HPDE6-E6E7 (cell line): ENCODE measurements around the gene TAS2R20.
"Not testable (repeated sequence)": the region's sequence is repeated elsewhere in the genome, so short reads cannot be mapped to it uniquely, and the experiment has no call there.

Experiments used
- DNase-seq: peaks from one replicate; pipeline ENCODE4 v3.0.0; 2011; ENCODE audit warnings: missing footprints; ENCODE audit errors: extremely low spot score

The TAS2R20 gene

GRCh38 chr12:10998204-10998603 lies at the start of gene TAS2R20:
Gene TAS2R20, minus strand, starts transcription at chr12:10998304. Its CDS starts 429 bp downstream, at chr12:10997875.
- no peak for DNase-seq

- not testable (repeated sequence) for DNase-seq
These were observed 43.3 kb upstream of the TAS2R20 start for GRCh38 chr12:11041366-11041765.

GRCh38 chr12:11040162-11040561 lies 42.1 kb upstream of the TAS2R20 start:
- DNase-seq: no peak

GRCh38 chr12:11039171-11039570 lies 41.1 kb upstream of the TAS2R20 start:
- DNase-seq: no peak

- DNase-seq: not testable (repeated sequence)
These were observed 35.9 kb upstream of the TAS2R20 start for GRCh38 chr12:11033959-11034358.

GRCh38 chr12:11031307-11031706 lies 33.2 kb upstream of the TAS2R20 start, which contains the start of gene TAS2R31:
Gene TAS2R31, minus strand, starts transcription at chr12:11031407. Its CDS starts 72 bp downstream, at chr12:11031335.
- DNase-seq: no peak

- no peak for DNase-seq
These were observed 28.0 kb upstream of the TAS2R20 start for GRCh38 chr12:11026118-11026517.

GRCh38 chr12:11023387-11023786 lies 25.3 kb upstream of the TAS2R20 start:
- no peak for DNase-seq

- DNase-seq: no peak
These were observed 24.4 kb upstream of the TAS2R20 start, which contains the start of gene TAS2R19 for GRCh38 chr12:11022520-11022919. Gene TAS2R19, minus strand, starts transcription at chr12:11022620. Its CDS starts 49 bp downstream, at chr12:11022571.

- no peak for DNase-seq
These were observed 18.8 kb upstream of the TAS2R20 start for GRCh38 chr12:11016937-11017336.

- DNase-seq: no peak
These were observed 17.8 kb upstream of the TAS2R20 start for GRCh38 chr12:11015775-11016430.

- DNase-seq: no peak
These were observed 16.1 kb upstream of the TAS2R20 start for GRCh38 chr12:11014234-11014633.

GRCh38 chr12:11007608-11008007 lies 9.5 kb upstream of the TAS2R20 start:
- DNase-seq: no peak

GRCh38 chr12:10994307-10994706 lies 3.8 kb downstream of the TAS2R20 start:
- no peak for DNase-seq

GRCh38 chr12:10989107-10989506 lies 9.0 kb downstream of the TAS2R20 start:
- no peak for DNase-seq

GRCh38 chr12:10986812-10987211 lies 11.3 kb downstream of the TAS2R20 start, which contains the start of gene TAS2R50:
Gene TAS2R50, minus strand, starts transcription at chr12:10986912. Its CDS starts 52 bp downstream, at chr12:10986860.
- no peak for DNase-seq

GRCh38 chr12:10982244-10982643 lies 15.9 kb downstream of the TAS2R20 start:
- DNase-seq: no peak

- no peak for DNase-seq
These were observed 23.1 kb downstream of the TAS2R20 start for GRCh38 chr12:10974965-10975364.

GRCh38 chr12:10968765-10969456 lies 29.2 kb downstream of the TAS2R20 start:
- no peak for DNase-seq

- no peak for DNase-seq
These were observed 30.7 kb downstream of the TAS2R20 start for GRCh38 chr12:10967409-10967808.

GRCh38 chr12:10966314-10966713 lies 31.8 kb downstream of the TAS2R20 start:
- DNase-seq: no peak

- no peak for DNase-seq
These were observed 32.6 kb downstream of the TAS2R20 start for GRCh38 chr12:10965476-10965875.

GRCh38 chr12:10960211-10960610 lies 37.9 kb downstream of the TAS2R20 start:
- DNase-seq: no peak
